HL-60/S4 (cell line): ENCODE measurements around the gene GALNT18.

Source experiments
- in situ Hi-C: fragments of 300-500 bp; cut with MboI; formaldehyde crosslinking; loops from 2 replicates; pipeline ENCODE4 v1.14.3; 2022; ENCODE audit warnings: low sequenced_read_pairs

The GALNT18 gene

GRCh38 chr11:11320825-11321224 lies 301.0 kb downstream of the GALNT18 start:
- in situ Hi-C loops: no loop called here

GRCh38 chr11:11318961-11319360 lies 302.8 kb downstream of the GALNT18 start:
- in situ Hi-C loops: no loop called here

- in situ Hi-C loops: no loop called here
Measured at GRCh38 chr11:11318461-11318860, 303.3 kb downstream of the GALNT18 start.

GRCh38 chr11:11316651-11317230 lies 305.1 kb downstream of the GALNT18 start:
- in situ Hi-C loops: no loop called here

GRCh38 chr11:11313902-11314692 lies 307.7 kb downstream of the GALNT18 start:
- in situ Hi-C loops: no loop called here

- in situ Hi-C loops: no loop called here
Measured at GRCh38 chr11:11313426-11313825, 308.4 kb downstream of the GALNT18 start.

GRCh38 chr11:11312738-11313137 lies 309.1 kb downstream of the GALNT18 start:
- in situ Hi-C loops: no loop called here

GRCh38 chr11:11311169-11311568 lies 310.6 kb downstream of the GALNT18 start:
- in situ Hi-C loops: no loop called here

- in situ Hi-C loops: no loop called here
Measured at GRCh38 chr11:11309906-11310305, 311.9 kb downstream of the GALNT18 start.

- in situ Hi-C loops: no loop called here
Measured at GRCh38 chr11:11308249-11308648, 313.6 kb downstream of the GALNT18 start.

- in situ Hi-C loops: no loop called here
Measured at GRCh38 chr11:11306855-11307254, 314.9 kb downstream of the GALNT18 start.

GRCh38 chr11:11304550-11304949 lies 317.3 kb downstream of the GALNT18 start:
- in situ Hi-C loops: no loop called here

GRCh38 chr11:11302565-11302964 lies 319.2 kb downstream of the GALNT18 start:
- in situ Hi-C loops: no loop called here

- in situ Hi-C loops: no loop called here
Measured at GRCh38 chr11:11301212-11301611, 320.6 kb downstream of the GALNT18 start.

- in situ Hi-C loops: no loop called here
Measured at GRCh38 chr11:11297578-11297977, 324.2 kb downstream of the GALNT18 start.

GRCh38 chr11:11296434-11296833 lies 325.4 kb downstream of the GALNT18 start:
- in situ Hi-C loops: no loop called here

- in situ Hi-C loops: no loop called here
Measured at GRCh38 chr11:11294551-11294855, 327.3 kb downstream of the GALNT18 start.

- in situ Hi-C loops: no loop called here
Measured at GRCh38 chr11:11293798-11294550, 327.8 kb downstream of the GALNT18 start.

- in situ Hi-C loops: no loop called here
Measured at GRCh38 chr11:11292839-11293238, 329.0 kb downstream of the GALNT18 start.

- in situ Hi-C loops: no loop called here
Measured at GRCh38 chr11:11291041-11292015, 330.5 kb downstream of the GALNT18 start.

GRCh38 chr11:11290354-11290753 lies 331.5 kb downstream of the GALNT18 start:
- in situ Hi-C loops: no loop called here
